Transverse colon (tissue), 4 donors: ENCODE results near the gene TBC1D2B. TPM values are rescaled to one million over a fixed set of nuclear protein-coding genes. Genes with fewer than 3 reads are reported as not detected.
A peak's percentile ranks its signal among the peaks of the same experiment; 100 is the strongest.

Experiments
- DNase-seq: peaks from one replicate; pipeline ENCODE4 v3.0.0-alpha.2; 2019
- H3K27ac ChIP-seq, 4 donors: fragments of 200-600 bp; sonication (generic); 2 replicates each; pipeline ENCODE4 v1.5.1; 2016 to 2018; ENCODE audit warnings: inconsistent platforms in 4 of 4
- H3K27me3 ChIP-seq: fragments of 200-600 bp; sonication (generic); 2 replicates; pipeline ENCODE4 v1.5.1; 2017; ENCODE audit warnings: inconsistent platforms
- H3K36me3 ChIP-seq, 4 donors: fragments of 200-600 bp; sonication (generic); 2 replicates each; pipeline ENCODE4 v1.5.1; 2017 to 2019; ENCODE audit warnings: inconsistent platforms in 4 of 4
- H3K4me1 ChIP-seq, 4 donors: fragments of 200-600 bp; sonication (generic); 2 replicates each; pipeline ENCODE4 v1.5.1; 2017 to 2020; ENCODE audit warnings: inconsistent platforms in 4 of 4
- H3K4me3 ChIP-seq, 4 donors: fragments of 200-600 bp; sonication (generic); 1 replicate in 1 of 4; 2 replicates in 3 of 4; pipeline versions ENCODE4 v1.5.1 to v1.6.1; 2017 to 2019; ENCODE audit warnings: inconsistent platforms in 4 of 4
- H3K9me3 ChIP-seq, 2 donors: fragments of 200-600 bp; sonication (generic); 2 replicates each; pipeline ENCODE4 v1.5.1; 2017 to 2019; ENCODE audit warnings: inconsistent platforms in 2 of 2
- EP300 ChIP-seq: sonication (generic); formaldehyde crosslinking; IDR thresholded peaks from one replicate; pipeline ENCODE4 v1.6.1; 2017; ENCODE audit warnings: antibody characterized with exemption, low read depth
- POLR2A ChIP-seq: fragments of 450-650 bp; IDR thresholded peaks from one replicate; pipeline ENCODE4 v1.6.1; 2016; ENCODE audit warnings: antibody characterized with exemption, mild to moderate bottlenecking, moderate library complexity
- POLR2AphosphoS5 ChIP-seq, 3 donors: sonication (generic); formaldehyde crosslinking; IDR thresholded peaks; one replicate each; pipeline ENCODE4 v1.6.1; 2016; ENCODE audit warnings: antibody characterized with exemption in 3 of 3
- WGBS, 2 donors: methylation state at CpG; one replicate each; pipeline ENCODE4 v1.1.5; 2018; ENCODE audit warnings: low coverage in 1 of 2; 5-methylcytosine and 5-hydroxymethylcytosine counted together
- in situ Hi-C, 4 donors: fragments of 200-750 bp; cut with MboI; loops; one replicate each; pipeline versions ENCODE4 v1.15.0 to v1.15.1; 2017; ENCODE audit warnings: low sequenced_read_pairs in 3 of 4, low pct_ligation_motif_present in 1 of 4, low pct_unique_long_range_greater_than_20kb in 1 of 4
- intact Hi-C: fragments of 100-400 bp; cut with DNase I; formaldehyde crosslinking; loops from one replicate; pipeline ENCODE4 v1.15.1; 2023; ENCODE audit warnings: low total_unique reads
- total RNA-seq, 4 donors: library from RNA; depleted of rRNA; stranded (reverse); fragments of >200 nt; gene quantifications; one replicate each; pipeline ENCODE4 v1.1.0, GENCODE V29; 2016
- TF ChIP-seq, protein P1 (sequence below), 5 experiments: fragments of 200-600 bp in 3 of 5; fragments of 450-650 bp in 2 of 5; sonication (generic) in 3 of 5; IDR thresholded peaks; 1 replicate in 2 of 5; 2 replicates in 3 of 5; pipeline ENCODE4 v1.5.1; 2016 to 2017; ENCODE audit warnings: antibody characterized with exemption in 5 of 5, inconsistent platforms in 3 of 5, mild to moderate bottlenecking in 2 of 5, moderate library complexity in 1 of 5

TBC1D2B gene
- total RNA-seq, 4 donors from 2014 or later, result 40.4 to 62.6 (median 53.8) TPM

DNA sequence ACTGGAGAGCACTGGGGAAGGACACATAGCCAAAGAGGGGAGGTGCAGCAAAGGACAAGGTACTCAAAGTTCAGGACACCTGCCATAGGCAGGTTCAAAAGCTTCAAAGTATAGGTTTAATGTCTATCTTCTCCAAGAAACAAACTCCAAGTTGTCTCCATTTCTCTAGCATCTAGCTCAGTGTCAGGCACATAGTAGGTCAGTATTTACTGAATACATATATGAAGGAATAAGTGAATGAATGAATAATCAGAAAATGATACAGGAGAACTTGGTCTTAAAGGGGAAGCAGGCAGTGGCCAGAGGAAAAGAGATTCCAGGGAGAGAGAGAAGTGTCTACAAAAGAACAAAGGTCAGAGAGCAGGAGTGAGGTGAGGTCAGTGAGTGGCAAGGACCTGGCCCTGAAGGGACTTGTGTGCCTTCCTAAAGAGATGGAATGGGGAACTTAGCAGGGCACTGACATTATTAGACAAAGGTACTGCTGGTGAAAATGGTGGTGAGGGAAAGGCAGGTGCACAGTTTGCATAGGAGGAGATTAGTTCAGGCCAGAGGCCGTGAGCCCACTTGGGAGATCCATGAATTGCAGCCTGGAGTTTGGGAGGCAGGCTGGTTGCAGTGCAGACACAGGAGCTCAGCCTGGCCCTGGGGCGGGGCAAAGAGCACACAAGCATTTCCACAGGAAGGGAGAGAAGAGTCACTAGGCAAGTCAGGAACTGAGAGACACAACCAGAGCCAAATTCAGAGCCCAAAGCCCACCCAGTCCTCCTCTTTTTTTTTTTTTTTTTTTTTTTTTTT lies 21.4 kb downstream of the TBC1D2B start:
- no peaks in the 10 kb centered on the region for H3K27me3 ChIP-seq
- H3K4me1 ChIP-seq, result peaks cover 53 to 87% (median 81%) of the 10 kb centered on the region in 4 donors
- TF ChIP-seq, protein P1, sequence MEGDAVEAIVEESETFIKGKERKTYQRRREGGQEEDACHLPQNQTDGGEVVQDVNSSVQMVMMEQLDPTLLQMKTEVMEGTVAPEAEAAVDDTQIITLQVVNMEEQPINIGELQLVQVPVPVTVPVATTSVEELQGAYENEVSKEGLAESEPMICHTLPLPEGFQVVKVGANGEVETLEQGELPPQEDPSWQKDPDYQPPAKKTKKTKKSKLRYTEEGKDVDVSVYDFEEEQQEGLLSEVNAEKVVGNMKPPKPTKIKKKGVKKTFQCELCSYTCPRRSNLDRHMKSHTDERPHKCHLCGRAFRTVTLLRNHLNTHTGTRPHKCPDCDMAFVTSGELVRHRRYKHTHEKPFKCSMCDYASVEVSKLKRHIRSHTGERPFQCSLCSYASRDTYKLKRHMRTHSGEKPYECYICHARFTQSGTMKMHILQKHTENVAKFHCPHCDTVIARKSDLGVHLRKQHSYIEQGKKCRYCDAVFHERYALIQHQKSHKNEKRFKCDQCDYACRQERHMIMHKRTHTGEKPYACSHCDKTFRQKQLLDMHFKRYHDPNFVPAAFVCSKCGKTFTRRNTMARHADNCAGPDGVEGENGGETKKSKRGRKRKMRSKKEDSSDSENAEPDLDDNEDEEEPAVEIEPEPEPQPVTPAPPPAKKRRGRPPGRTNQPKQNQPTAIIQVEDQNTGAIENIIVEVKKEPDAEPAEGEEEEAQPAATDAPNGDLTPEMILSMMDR (IDR thresholded peaks at IDR 0.05), result no peak
- TF ChIP-seq POLR2A, result no peak
- no peak for TF ChIP-seq EP300
- no peak for TF ChIP-seq POLR2AphosphoS5 (IDR thresholded peaks at IDR 0.05)
- intact Hi-C loops, result loop anchor here (10.0 kb wide), 1 partner anchor 679 kb away; no protein-coding TSS in a partner anchor
- DNase-seq, result peak; percentile 66
- in situ Hi-C loops, result no loop called here
- no peak overlapping the region for H3K4me3 ChIP-seq
- WGBS, 2 donors, result 23% methylated on average over 2 of the region's 2 CpGs; no CpG with 5 or more reads in 1 of the 2 donors
- peak overlapping the region; percentile 71 to 85 (median 78) for H3K27ac ChIP-seq
- H3K36me3 ChIP-seq, result peaks cover 0 to 5% (median 0%) of the 10 kb centered on the region in 4 donors
- no peaks in the 10 kb centered on the region for H3K9me3 ChIP-seq

- 67 to 88% methylated on average over 1 of the region's 1 CpG for WGBS, 2 donors
- in situ Hi-C loops, result no loop called here
- peak overlapping the region in 2 of 4 donors; percentile 71 to 84 for H3K27ac ChIP-seq
- peaks cover 0 to 5% (median 0%) of the 10 kb centered on the region in 4 donors for H3K36me3 ChIP-seq
- H3K27me3 ChIP-seq, result no peaks in the 10 kb centered on the region
- no peak for DNase-seq
- H3K4me1 ChIP-seq, result peaks cover 62 to 89% (median 84%) of the 10 kb centered on the region in 4 donors
- intact Hi-C loops, result loop anchor here (10.0 kb wide), 1 partner anchor 680 kb away; no protein-coding TSS in a partner anchor
- H3K9me3 ChIP-seq, result no peaks in the 10 kb centered on the region
- no peak overlapping the region for H3K4me3 ChIP-seq
- TF ChIP-seq POLR2AphosphoS5 (IDR thresholded peaks at IDR 0.05) (no peak), EP300 (no peak), POLR2A (no peak)
- TF ChIP-seq, protein P1 (IDR thresholded peaks at IDR 0.05), result no peak
Observed at GRCh38 chr15:78054966-78055365, 22.5 kb downstream of the TBC1D2B start.

- H3K4me3 ChIP-seq, result no peak overlapping the region
- H3K36me3 ChIP-seq, result peaks cover 0 to 5% (median 0%) of the 10 kb centered on the region in 4 donors
- H3K27me3 ChIP-seq, result no peaks in the 10 kb centered on the region
- TF ChIP-seq EP300, result no peak
- no peak for TF ChIP-seq POLR2AphosphoS5 (IDR thresholded peaks at IDR 0.05)
- TF ChIP-seq POLR2A, result no peak
- TF ChIP-seq, protein P1 (IDR thresholded peaks at IDR 0.05), result no peak
- 60 to 81% methylated on average over 2 of the region's 2 CpGs for WGBS, 2 donors
- no peak for DNase-seq
- H3K27ac ChIP-seq, result no peak overlapping the region
- intact Hi-C loops, result loop anchor here (10.0 kb wide), 1 partner anchor 680 kb away; no protein-coding TSS in a partner anchor
- in situ Hi-C loops, result no loop called here
- H3K4me1 ChIP-seq, result peaks cover 64 to 89% (median 84%) of the 10 kb centered on the region in 4 donors
- H3K9me3 ChIP-seq, result no peaks in the 10 kb centered on the region
Observed at GRCh38 chr15:78054518-78054917, 23.0 kb downstream of the TBC1D2B start.

GRCh38 chr15:78052545-78052944 lies 25.0 kb downstream of the TBC1D2B start:
- no peak for TF ChIP-seq POLR2A
- no peak for TF ChIP-seq POLR2AphosphoS5 (IDR thresholded peaks at IDR 0.05)
- no peak for TF ChIP-seq EP300
- in situ Hi-C loops, result no loop called here
- Histone ChIP-seq H3K4me3 (no peak overlapping the region), H3K36me3 (peaks cover 0 to 5% (median 0%) of the 10 kb centered on the region in 4 donors), H3K27me3 (no peaks in the 10 kb centered on the region), H3K27ac (peak overlapping the region; percentile 71 to 80 (median 72)), H3K4me1 (peaks cover 68 to 87% (median 85%) of the 10 kb centered on the region in 4 donors), H3K9me3 (no peaks in the 10 kb centered on the region)
- intact Hi-C loops, result loop anchor here (10.0 kb wide), 1 partner anchor 682 kb away; no protein-coding TSS in a partner anchor
- WGBS, 2 donors, result 80 to 85% methylated on average over 4 to 5 of the region's 5 CpGs
- DNase-seq, result no peak
